GM23338 (cell line): ENCODE measurements around the gene PLPP2.

Experiments used
- EZH2 ChIP-seq: fragments of 200-600 bp; sonication (generic); IDR thresholded peaks from one replicate; pipeline ENCODE4 v1.8.0; 2017; ENCODE audit warnings: antibody characterized with exemption, mild to moderate bottlenecking, low read depth; ENCODE audit not compliant: unreplicated experiment
- REST ChIP-seq: IDR thresholded peaks from one replicate; pipeline ENCODE4 v1.6.1; 2018; ENCODE audit warnings: antibody characterized with exemption; ENCODE audit not compliant: unreplicated experiment
- TF ChIP-seq, protein P1 (sequence below), 2 experiments: fragments of 200-600 bp in 1 of 2; sonication (generic) in 1 of 2; conservative IDR thresholded peaks; 2 replicates each; pipeline versions ENCODE4 v1.5.1 to v1.6.1; 2016 to 2017; ENCODE audit warnings: antibody characterized with exemption in 2 of 2, low read depth in 2 of 2, mild to moderate bottlenecking in 2 of 2, moderate library complexity in 1 of 2

DNA sequence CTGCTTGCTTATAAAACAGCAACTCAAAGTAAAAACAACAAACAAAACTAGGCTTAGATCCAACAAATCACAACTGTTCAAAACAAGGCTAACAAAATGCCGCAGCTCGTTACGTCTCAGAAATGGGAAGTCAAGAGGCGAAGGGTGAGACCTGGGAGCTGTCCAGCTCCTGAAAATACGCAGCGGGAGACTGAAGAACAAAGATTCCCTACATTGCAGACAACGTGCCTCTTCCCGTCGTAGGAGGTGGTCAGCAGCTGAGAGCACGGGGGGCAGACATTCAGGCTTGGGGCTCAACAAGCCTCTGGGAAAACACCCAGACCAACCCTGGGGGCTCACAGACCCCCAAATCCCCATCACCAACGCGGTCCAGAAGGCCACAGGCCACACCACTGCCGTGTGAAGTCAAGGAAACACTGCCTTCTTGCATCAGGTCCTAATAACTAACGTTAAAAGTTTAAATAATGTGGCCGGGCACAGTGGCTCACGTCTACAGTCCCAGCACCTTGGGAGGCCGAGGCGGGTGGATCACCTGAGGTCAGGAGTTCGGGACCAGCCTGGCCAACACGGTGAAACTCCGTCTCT, 13.5 kb downstream of the PLPP2 start:
- TF ChIP-seq EZH2, result no peak
- TF ChIP-seq, protein P1, sequence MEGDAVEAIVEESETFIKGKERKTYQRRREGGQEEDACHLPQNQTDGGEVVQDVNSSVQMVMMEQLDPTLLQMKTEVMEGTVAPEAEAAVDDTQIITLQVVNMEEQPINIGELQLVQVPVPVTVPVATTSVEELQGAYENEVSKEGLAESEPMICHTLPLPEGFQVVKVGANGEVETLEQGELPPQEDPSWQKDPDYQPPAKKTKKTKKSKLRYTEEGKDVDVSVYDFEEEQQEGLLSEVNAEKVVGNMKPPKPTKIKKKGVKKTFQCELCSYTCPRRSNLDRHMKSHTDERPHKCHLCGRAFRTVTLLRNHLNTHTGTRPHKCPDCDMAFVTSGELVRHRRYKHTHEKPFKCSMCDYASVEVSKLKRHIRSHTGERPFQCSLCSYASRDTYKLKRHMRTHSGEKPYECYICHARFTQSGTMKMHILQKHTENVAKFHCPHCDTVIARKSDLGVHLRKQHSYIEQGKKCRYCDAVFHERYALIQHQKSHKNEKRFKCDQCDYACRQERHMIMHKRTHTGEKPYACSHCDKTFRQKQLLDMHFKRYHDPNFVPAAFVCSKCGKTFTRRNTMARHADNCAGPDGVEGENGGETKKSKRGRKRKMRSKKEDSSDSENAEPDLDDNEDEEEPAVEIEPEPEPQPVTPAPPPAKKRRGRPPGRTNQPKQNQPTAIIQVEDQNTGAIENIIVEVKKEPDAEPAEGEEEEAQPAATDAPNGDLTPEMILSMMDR (conservative IDR thresholded peaks at IDR 0.05; ENCODE audit: low read depth in 2 of 2), result no peak
- TF ChIP-seq REST, result peak; percentile 89
